GM18499 (cell line): ENCODE measurements around the gene EFL1.
A peak's percentile ranks its signal among the peaks of the same experiment; 100 is the strongest.
"Not testable (repeated sequence)": the region's sequence is repeated elsewhere in the genome, so short reads cannot be mapped to it uniquely, and the experiment has no call there.

ENCODE experiments used
- ATAC-seq: cut with Tn5 transposase; IDR thresholded peaks from one replicate; pipeline ENCODE4 v1.9.1; 2021; ENCODE audit warnings: moderate number of reproducible peaks; ENCODE audit not compliant: insufficient read depth, unreplicated experiment

EFL1 gene

DNA sequence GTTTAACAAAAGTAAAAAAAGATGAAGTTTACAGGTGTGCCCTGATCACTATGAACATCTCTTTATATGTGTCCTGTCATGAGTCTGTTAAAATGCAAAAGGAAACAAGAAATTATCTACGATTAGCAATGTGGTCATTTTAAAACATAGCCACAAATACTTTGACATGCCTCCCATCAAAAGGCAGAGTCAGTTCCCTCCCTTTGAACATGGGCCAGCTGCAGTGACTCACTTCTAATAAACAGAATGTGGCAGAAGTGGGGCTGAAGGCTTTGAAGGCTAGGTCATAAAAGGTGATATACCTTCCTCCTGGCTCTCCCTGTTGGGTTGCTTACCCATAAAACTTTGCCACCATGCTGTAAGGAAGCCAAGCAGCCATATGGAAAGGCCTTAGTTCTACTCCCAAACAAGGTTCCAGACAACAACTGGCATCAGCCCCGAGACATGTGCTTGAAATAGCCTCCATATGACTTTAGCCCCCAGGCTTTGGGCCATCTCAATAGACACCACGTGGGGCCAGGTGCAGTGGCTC, 52.4 kb downstream of the EFL1 start:
- ATAC-seq, result not testable (repeated sequence)

DNA sequence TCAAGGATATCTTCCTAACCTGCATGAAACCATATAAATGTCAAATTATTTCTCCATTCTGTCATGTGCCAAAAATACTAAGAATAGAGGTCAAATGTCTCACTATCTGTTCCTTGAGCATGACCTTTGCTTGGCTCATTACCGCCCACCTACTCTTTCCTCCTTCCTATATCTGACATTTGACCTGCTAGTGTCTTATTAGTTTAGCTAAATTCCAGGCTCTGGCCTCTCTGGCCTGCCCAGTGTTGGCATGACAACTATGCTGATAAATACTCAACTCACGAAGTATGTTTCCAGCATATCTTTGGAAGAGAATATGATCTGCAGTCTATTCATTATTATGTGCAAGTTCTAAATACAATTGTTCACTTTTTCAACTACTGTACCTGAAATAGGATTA, 58.0 kb downstream of the EFL1 start:
- not testable (repeated sequence) for ATAC-seq

DNA sequence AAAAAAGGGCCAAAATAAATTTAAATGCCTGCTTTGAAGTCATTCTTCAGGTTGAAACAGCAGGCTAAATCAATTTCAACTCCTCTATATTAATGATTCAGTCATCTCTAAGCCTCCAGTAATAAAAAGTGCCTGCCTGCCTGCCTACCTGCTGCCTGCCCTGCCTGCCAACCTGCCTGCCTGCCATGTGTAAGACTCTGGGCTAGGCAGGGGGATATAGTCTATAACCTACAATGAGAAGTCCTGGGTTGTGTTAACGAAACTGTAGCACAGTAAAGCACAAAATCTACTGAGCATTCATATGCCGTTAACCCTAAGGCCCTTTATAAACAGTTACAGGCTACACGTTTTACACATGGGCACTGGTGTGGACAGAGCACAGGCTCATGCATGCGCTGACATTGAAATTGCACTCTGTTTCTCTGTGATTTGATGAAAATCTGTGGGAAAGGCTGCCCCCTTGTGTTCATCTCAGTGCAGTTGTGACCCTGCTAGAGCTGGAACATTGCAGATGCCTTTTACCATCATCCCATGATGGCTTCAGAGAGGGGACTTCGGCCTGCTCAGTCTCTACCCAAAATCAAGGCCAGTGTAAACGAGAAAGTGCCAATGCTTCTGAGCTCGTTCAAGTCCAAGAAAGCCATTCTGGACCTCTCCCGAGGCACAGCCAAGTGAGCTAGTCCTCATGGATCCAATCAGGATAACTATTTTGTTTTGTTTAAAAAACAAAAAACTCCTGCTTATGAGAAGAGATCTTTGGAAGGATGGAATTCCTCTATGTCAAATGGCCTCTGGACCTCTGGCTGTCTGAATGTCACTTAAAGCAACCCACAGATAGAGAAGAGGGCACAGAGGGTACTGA, 64.6 kb downstream of the EFL1 start:
- ATAC-seq, result peak; percentile 64

DNA sequence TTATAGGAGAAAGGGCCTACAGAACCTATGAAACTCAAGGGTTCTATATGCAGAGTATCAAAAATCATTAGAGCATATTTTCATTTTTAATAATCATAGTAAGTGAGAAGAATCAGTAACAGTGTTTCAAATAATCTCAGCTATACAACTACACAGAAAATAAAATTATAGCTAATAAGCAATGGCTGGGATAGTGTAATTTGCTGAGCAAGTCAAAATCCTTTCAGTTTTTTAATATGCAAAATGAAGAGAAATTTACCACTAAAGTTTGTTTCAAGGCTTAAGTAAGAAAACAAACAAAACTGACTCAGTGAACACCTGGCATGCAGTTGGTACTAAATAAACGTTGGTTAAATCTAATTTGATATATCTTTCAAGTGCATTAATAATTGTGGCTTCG, 66.2 kb downstream of the EFL1 start:
- ATAC-seq, result no peak

DNA sequence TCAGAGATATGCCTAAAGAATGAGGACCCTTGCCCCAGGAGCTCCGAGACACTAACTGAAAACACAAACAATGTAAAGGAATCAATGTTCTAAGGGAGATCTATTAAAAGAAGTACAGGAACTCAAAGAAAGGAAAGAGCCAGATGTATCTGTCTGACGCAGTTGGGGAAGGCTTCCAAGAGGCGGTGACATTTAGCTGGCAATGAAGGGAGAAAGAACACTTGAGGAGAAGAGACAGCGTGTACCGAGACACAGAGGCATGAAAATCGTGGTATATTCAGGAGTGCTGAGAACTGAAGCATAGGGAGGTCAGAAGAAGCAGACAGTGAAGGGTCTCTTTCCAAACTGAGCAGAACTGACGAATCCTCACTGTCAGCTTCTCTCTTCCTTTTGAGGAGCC, 66.7 kb downstream of the EFL1 start:
- ATAC-seq, result not testable (repeated sequence)

DNA sequence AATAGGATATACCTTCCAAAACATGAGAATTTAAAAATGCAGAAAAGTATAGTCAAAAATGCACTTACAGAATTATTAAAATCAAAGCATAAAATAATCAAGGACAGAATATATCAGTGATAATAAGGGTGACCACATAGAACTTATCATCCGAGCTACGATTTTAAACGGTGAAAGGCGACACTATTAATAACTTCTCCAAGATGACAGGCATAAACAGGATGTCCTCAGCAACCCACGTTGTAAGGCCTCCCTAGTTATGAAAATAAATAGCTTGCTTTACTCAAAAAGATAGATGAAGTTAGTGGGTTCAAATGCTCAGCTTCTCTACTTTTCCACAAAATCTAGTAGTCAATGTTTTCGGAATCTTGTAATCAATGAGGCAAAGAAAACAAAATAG, 68.0 kb downstream of the EFL1 start:
- not testable (repeated sequence) for ATAC-seq

DNA sequence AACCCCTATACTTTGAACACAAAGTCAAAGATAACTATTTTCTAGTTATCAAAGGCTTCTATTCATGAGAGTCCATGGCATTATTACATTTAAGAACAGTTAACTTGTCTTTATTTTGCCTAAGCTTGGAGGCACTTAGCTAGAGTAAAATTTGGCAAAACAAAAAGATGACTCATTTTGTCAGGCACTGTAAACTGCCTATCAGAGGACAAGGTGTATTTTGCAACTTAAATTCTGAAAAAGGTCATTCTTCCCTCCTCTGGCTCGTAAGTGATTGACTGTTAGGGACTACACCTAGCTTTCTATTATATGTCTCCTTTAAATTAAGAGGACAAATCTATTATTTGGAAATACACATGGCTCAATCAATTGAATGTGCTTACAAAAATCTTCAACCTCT, 69.1 kb downstream of the EFL1 start:
- not testable (repeated sequence) for ATAC-seq

DNA sequence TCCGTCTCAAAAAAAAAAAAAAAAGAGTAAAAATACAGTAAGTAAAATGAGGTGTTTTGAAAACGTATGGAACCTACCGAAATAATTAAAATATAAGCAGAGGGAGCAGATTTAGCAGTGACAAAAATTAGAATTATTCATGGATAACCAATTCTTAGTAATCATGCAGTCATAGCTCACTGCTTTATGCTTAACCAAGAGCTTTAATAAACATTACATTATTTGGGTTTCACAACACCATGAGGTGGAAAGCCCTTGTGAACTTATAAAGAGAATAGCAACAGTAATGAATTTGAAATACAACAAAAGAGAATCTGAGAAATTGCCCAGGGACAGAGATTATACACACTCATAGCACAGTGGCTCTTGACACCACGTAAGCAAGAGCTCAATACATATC, 70.1 kb downstream of the EFL1 start:
- ATAC-seq, result not testable (repeated sequence)

DNA sequence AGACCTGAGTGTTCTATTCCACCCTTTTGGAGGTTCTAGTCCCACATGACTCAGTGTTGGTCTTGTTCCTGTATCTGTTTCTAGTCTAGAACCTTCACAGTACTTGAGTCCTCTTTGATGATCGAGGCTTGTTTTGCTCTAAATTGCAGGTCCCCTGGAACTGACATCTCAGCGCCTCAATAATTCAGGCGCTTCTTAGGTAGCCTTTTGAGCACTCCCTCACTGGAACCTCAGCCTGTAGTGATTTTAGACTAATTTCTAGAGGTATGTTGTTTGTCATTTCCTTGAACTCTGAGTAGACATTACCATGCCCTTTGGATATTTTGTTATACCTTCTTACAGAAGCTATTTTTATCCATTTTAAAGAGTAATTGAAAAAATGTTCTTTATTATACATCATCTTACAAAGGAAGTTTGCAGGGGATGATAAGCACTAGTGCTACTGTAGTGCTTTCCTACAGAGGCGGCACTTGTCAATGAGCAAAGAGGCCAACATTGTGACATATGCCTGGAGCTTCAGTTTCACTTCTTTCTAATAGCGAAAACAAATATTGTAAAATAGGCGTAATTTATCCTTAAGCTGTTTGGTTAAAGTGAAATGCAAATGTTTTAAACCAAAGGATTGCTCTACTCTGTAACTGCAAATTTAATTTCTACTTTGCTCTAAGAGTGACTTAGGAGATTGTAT, 75.7 kb downstream of the EFL1 start:
- peak; percentile 86 for ATAC-seq

DNA sequence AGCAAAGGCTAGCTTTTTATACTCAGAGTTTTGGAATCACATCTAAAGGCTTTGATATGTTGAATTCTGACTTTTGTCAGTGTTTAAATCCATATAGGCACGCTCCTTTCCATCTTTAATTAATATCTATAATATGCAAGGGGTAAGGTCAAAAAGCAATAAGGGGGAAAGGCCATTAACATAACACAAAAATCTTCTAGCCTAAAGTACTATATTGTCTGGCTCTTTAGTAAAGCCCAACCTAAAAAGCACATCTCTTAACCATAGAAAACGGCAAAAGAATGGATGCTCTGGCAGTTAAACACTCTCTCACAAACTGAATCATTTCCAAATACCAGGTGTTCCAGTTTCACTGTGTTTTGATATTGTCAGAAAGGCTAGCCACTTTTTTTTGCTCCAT, 76.4 kb downstream of the EFL1 start:
- ATAC-seq, result no peak

DNA sequence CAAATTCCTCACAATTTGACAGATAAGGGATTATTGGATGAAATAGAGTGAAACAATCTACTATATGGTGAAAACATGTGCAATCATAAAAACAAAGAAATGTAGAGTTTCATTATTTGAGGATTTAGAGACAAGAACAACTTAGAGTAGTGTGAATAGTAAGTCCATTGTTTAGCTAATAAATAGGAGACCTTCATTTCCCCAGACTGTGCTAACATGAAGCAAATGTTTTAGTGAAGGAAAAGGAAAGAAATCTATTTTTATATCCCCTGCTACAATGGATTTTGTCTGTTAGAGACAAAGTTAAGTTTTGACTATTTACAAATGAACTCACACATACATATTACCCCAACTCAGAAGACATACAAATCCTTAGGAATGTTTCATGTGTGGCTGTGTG, 77.8 kb downstream of the EFL1 start:
- ATAC-seq, result no peak

DNA sequence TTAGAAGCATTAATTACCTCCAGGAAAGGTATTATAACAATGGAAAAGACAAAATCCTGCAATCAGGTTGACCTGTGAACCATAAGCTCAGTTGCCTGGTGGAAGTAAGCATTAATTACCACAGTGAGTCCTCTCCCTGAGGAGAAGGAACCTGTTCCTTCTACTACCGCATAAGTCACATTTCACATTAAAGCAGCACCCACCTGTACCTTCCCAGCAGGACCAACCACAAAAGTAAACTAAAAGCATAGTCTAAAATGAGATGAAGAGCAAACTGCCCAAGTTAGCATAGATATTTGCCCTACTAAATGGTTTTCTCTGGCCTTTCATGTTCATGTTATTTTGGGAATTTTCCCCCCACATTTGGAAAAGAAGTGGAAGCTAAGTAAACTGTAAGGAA, 78.2 kb downstream of the EFL1 start:
- no peak for ATAC-seq

DNA sequence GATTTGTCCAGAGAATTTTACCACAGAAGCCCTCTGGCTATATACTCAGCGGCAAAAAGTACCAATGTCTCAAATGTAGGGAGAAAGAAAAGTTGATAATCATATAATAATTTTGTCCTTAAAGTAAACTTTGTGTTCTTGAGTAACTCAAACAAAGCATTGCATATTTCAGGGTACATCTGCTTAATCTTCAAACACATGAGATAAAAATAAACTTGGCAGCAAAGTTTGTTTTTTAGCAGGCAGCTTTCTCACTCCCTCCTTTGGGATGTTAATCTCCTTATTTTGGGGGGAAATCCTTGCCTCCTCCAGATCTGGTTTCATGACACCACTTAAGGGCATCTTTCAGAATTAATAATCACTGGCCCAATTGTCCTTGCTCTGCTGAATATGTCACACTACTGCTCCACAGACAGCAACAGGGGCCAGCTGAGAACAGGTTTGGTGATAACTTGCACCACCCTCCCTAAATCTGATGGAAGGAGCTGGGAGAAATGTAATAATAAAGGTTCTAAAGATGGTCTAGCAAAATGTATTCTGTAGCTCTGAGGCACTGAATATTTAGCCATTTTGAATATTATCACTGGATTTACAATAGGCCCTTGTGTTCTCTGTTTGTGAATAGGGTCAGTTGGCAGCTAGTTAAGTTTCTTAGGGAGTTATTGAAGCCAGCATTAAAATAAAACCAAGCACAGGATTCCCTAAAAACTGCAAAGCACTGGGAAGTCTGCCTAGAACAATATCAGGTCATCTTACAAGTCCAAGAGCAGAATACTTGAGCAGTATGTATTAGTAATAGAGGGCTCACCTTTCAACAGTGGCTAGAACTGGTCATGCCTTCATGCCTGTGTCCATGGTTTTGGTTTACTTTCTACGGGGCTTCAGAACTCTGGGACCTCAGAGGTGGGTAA, 79.2 kb downstream of the EFL1 start:
- ATAC-seq, result no peak

DNA sequence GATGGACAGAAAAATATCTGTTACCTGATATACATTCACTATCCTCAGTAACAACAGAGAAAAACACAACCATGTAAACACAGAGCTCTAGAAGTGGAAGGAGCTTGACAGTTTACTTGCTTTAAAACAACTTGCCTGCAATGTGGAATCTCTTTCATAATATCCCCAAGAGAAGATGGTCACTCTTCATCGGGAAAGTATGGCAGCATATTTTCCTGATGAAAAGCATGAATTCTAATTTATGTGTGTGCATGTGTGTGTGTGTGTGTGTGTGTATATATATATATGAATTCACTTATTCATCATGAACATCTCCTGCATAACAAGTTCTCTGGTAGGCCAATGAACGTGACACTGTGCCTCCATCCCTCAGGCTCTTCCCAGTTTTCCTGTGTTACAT, 81.2 kb downstream of the EFL1 start:
- no peak for ATAC-seq

DNA sequence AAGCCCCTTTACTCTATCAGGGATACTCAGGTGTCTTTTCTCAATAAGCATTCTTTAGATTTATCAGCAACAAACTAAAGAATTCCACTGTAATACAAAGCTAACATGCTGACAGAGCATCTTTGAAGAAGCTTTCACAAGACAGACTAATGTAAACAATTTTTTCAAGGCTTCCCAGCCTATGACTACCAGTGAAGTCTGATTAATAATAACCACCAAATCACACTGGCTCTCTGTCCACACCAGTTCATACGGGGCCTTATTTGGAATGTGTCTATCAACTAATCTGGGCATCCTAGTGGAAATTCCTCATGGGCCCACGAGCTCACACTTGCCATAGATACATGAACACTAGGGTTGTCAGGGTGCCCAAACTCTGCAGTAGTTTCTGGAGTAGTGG, 84.5 kb downstream of the EFL1 start:
- ATAC-seq, result no peak

DNA sequence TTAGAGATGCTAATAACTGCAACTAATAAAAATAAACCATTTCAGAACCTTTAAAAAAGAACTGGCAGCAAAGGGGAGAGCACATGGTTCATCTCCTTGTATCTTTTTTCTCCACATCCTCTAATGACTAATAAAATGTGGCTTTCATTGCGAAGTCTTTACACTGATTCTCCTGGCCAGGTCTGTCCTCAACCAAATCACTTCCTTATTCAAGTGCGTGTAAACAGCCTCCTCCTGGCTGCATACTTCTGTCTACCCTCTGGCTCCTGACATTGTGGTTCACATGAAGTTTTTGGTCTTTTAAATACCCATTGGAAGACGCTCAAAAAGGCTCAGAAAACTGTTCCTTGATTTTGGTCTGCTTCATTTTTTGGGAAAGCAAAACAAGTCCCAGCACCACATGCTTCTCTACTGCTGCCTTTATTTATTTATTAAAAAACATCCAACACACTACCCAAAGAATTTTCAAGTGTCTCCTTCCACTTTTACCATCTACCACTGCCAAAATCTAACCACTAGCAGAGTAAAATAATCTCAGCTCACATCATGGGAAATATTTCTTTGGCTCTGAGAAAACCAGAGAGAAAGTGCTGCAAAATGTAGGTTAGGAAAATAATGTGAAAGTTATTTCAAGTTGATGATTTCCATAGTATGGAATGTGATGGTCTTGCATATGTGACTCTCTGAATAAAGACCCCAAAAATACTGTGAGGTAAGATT, 85.1 kb downstream of the EFL1 start:
- no peak for ATAC-seq

DNA sequence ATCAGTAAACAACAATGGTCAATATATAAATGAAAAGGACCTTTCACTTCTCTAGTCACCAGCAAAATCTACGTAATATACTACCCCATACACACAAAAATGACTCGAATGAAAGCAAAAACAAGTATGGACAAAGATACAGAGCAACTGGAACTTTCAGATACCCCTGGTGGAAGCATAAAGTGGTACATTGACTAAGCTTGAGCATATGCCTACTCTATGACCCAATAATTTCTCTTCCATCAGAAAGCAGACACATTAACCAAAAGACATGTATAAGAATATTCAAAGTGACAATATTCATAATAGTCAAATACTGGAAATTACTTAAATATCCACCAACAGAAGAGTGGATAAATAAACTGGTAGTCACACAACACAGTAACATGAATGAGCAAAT, 86.0 kb downstream of the EFL1 start:
- ATAC-seq, result no peak

DNA sequence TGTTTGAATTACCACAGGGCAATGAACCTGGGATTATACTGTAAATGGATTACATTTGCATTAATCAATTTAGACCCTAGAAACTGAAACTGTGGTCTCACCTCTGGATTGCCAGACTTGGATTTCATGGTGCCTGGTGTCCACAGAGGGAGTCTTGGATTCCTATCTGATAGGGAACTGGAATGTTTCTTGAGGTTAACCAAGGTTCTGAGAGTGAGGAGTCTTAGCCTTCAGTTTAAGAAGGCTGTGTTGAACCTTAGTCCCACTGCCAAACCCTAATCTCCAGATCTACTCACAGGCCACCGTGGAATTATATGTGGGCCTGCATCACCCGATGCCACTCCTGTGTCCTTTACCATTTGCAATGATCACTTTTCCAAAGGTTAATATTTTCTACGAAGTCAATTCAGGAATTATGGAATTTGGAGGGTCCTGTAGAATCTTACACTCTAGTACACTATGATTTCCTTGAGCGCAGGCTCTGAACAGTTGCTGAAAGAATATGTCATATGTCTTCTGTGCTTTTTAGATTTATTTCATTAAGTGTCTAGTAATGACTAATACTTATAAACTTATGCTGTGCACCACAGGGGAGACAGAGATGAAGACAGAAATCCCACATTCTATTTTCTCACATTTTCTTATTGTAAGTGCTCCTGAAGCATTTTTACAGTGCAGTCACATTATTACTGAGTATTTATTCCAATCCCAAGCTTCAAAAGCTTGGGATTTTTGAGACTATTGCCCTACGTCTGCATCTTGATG, 87.9 kb downstream of the EFL1 start:
- ATAC-seq, result no peak

DNA sequence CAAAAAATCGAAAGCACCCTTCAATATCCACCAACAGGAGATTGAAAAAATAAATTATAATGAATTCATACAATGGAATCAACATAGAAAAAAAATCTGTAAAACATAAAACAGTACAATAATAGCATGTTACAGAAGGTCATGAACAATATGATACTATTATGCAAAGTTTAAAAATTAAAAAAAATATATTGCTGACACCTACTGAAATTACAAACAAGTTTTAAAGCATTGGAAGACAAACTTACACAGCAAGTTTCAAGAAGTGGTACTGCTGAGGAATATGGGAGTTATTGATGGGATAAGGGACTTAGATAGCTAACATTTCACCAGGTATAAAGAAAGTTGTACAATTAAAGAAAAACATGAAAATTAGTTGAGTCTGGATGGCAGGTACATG, 89.4 kb downstream of the EFL1 start:
- ATAC-seq, result no peak
